Testis (tissue), 3 donors: ENCODE data around the gene SLC39A5. TPM values are rescaled to one million over a fixed set of nuclear protein-coding genes. Genes with fewer than 3 reads are reported as not detected.

ENCODE experiments used
- DNase-seq: peaks from one replicate; pipeline ENCODE4 v3.0.0-alpha.2; 2019
- H3K27ac ChIP-seq, 2 donors: fragments of 200-600 bp; sonication (generic); one replicate each; pipeline ENCODE4 v1.5.1; 2019
- H3K27me3 ChIP-seq: fragments of 200-600 bp; sonication (generic); one replicate; pipeline ENCODE4 v1.5.1; 2019
- H3K36me3 ChIP-seq: fragments of 200-600 bp; sonication (generic); one replicate; pipeline ENCODE4 v1.5.1; 2017; ENCODE audit warnings: low read depth; ENCODE audit errors: missing control alignments
- H3K4me1 ChIP-seq: fragments of 200-600 bp; sonication (generic); one replicate; pipeline ENCODE4 v1.5.1; 2019
- H3K4me3 ChIP-seq, 2 donors: fragments of 200-600 bp; sonication (generic); one replicate each; pipeline ENCODE4 v1.5.1; 2017 to 2019
- H3K9me3 ChIP-seq: fragments of 200-600 bp; sonication (generic); one replicate; pipeline ENCODE4 v1.5.1; 2017
- POLR2A ChIP-seq: fragments of 450-650 bp; IDR thresholded peaks from one replicate; pipeline ENCODE4 v1.6.1; 2017; ENCODE audit warnings: antibody characterized with exemption, mild to moderate bottlenecking, moderate library complexity
- WGBS, 2 donors: methylation state at CpG; one replicate each; pipeline ENCODE4 v1.1.5; 2018; 5-methylcytosine and 5-hydroxymethylcytosine counted together
- intact Hi-C: fragments of 100-400 bp; cut with DNase I; formaldehyde crosslinking; loops from one replicate; pipeline ENCODE4 v1.15.1; 2023; ENCODE audit warnings: low total_unique reads
- polyA plus RNA-seq: library from polyadenylated mRNA; stranded (reverse); fragments of 350-450 nt; fragmentation: Illumina TruSeq; extraction: RNeasy Lipid Tissue Mini Kit (QIAGEN cat#74804); gene quantifications from one replicate; pipeline ENCODE4 v1.2.3, GENCODE V29; 2014; ENCODE audit warnings: low read depth, low replicate concordance; ENCODE audit not compliant: insufficient read depth
- total RNA-seq, 2 donors: library from RNA; depleted of rRNA; stranded (reverse); fragments of >200 nt; gene quantifications; one replicate each; pipeline ENCODE4 v1.2.3, GENCODE V29; 2016
- TF ChIP-seq, protein P1 (sequence below), 3 experiments: fragments of 450-650 bp in 2 of 3; fragments of 200-600 bp in 1 of 3; sonication (generic) in 1 of 3; IDR thresholded peaks; one replicate each; pipeline ENCODE4 v1.5.1; 2016 to 2019; ENCODE audit warnings: antibody characterized with exemption in 3 of 3, mild to moderate bottlenecking in 2 of 3, moderate library complexity in 1 of 3

SLC39A5 gene
- total and polyA plus RNA-seq, 3 donors from 2014 or later = 0.87 to 3.9 TPM; not detected in 1

DNA sequence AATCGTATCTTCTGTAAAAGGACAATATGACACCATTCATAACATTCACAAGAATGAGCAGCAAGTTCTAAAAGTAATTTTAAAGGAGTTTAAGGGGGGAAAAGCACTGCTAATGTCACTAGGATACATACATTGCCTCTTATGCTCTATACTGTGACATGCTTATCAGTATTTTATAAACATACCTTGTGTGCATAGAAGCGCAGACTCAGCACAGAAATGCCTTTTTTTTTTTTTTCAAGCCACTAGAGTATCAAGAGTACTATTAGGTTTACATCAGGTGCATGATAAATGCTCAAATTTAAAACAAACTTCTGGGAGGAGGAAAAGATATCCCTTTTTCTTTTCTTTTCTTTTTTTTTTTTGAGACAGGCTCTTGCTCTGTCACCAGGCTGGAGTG is 27.0 kb upstream of the SLC39A5 start:
- Histone ChIP-seq H3K4me1 (no peaks in the 10 kb centered on the region), H3K27me3 (no peaks in the 10 kb centered on the region), H3K27ac (no peak overlapping the region), H3K4me3 (no peak overlapping the region), H3K36me3 (no peaks in the 10 kb centered on the region), H3K9me3 (no peaks in the 10 kb centered on the region)
- 65 to 69% methylated on average over 2 of the region's 2 CpGs for WGBS, 2 donors
- intact Hi-C loops = no loop called here
- no peak for TF ChIP-seq POLR2A
- TF ChIP-seq, protein P1, sequence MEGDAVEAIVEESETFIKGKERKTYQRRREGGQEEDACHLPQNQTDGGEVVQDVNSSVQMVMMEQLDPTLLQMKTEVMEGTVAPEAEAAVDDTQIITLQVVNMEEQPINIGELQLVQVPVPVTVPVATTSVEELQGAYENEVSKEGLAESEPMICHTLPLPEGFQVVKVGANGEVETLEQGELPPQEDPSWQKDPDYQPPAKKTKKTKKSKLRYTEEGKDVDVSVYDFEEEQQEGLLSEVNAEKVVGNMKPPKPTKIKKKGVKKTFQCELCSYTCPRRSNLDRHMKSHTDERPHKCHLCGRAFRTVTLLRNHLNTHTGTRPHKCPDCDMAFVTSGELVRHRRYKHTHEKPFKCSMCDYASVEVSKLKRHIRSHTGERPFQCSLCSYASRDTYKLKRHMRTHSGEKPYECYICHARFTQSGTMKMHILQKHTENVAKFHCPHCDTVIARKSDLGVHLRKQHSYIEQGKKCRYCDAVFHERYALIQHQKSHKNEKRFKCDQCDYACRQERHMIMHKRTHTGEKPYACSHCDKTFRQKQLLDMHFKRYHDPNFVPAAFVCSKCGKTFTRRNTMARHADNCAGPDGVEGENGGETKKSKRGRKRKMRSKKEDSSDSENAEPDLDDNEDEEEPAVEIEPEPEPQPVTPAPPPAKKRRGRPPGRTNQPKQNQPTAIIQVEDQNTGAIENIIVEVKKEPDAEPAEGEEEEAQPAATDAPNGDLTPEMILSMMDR (IDR thresholded peaks at IDR 0.05) = no peak
- DNase-seq = no peak

DNA sequence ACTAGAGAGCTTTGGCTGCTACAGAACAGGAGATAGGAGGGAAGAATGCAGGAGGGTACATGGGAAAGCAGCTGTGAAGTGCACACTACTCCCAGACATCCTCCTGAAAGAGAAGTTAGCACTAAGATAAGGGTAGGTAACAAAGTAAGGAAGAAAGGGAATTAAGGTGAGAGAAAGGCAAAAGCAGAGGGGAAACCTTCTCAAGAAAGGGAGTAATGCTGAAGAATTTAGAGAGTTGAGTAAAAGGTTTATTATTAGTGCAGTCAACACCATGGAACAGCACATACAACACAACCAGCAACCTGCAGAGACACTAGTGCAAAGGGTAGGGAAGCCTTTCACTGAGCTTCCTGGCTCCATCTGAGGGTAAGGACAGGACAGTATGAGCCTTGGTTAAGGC is 25.6 kb upstream of the SLC39A5 start:
- Histone ChIP-seq H3K4me1 (no peaks in the 10 kb centered on the region), H3K4me3 (no peak overlapping the region), H3K9me3 (no peaks in the 10 kb centered on the region), H3K27ac (no peak overlapping the region), H3K27me3 (no peaks in the 10 kb centered on the region), H3K36me3 (no peaks in the 10 kb centered on the region)
- no peak for TF ChIP-seq POLR2A
- TF ChIP-seq, protein P1 (IDR thresholded peaks at IDR 0.05) = no peak
- no peak for DNase-seq
- intact Hi-C loops = no loop called here

DNA sequence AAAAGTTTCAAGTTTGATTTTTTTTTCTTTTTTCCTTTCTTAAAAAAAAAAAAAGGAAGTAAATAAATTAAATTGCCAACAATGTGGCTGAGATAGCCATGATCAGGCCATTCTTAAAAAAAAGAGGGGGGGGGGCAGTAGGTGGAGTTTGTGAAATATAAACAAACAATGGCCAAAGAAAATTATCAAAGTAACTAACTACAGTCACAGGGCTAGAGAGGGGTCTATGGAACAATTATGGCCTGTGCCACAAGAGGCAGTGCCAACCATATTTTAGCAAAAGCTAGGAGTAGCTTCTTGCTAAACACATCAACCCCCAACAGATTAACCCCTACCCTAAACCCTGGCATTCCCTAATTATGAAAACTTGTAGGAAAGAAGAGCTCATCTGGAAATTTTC is 24.4 kb upstream of the SLC39A5 start:
- intact Hi-C loops = no loop called here

DNA sequence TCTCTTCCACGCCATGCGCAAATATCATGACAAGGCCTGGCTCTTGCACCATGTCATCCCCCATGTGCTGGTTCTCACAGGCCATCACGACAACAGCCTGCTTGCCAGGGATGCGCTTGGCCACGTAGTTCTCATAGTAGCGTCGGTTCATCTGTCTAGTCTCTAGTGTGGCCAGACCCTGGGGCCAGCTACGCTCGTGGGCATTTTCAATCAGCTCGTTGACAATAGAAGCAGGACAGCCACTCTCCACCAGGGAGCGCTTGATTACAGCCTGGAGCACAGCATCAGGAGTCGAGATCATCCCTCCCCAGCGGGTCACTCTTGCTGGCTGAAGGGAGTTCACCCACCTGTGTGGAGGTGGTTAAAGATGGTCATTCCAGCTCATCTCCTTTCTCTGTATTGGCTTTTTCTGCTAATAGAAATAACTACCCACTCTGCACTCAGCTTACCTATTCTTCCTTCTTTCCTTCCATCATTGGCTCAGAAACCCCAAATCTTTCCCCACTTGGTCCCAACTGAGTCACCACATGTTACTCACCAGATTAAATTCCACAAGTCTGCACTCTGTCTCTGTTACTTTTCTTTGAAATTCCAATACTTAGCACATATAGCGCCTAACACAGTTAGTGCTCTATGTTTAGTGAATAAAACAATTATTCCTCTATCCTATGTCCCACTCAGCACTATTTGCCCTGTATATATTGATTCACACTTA is 23.2 kb upstream of the SLC39A5 start:
- H3K27me3 ChIP-seq = no peaks in the 10 kb centered on the region
- H3K4me3 ChIP-seq = no peak overlapping the region
- TF ChIP-seq, protein P1 (IDR thresholded peaks at IDR 0.05) = peak in 2 of 3 experiments; percentile 49 to 51
- TF ChIP-seq POLR2A = no peak
- no peaks in the 10 kb centered on the region for H3K9me3 ChIP-seq
- WGBS, 2 donors = 60 to 62% methylated on average over 12 to 14 of the region's 14 CpGs
- H3K27ac ChIP-seq = no peak overlapping the region
- no peaks in the 10 kb centered on the region for H3K36me3 ChIP-seq
- intact Hi-C loops = no loop called here
- DNase-seq = peak; percentile 77
- no peaks in the 10 kb centered on the region for H3K4me1 ChIP-seq

More for the DNA sequence above, 24.4 kb upstream of the SLC39A5 start:
- TF ChIP-seq, protein P1 (IDR thresholded peaks at IDR 0.05) = no peak
- no peak for TF ChIP-seq POLR2A
- no peaks in the 10 kb centered on the region for H3K27me3 ChIP-seq
- no peak overlapping the region for H3K4me3 ChIP-seq
- H3K4me1 ChIP-seq = no peaks in the 10 kb centered on the region
- H3K36me3 ChIP-seq = no peaks in the 10 kb centered on the region
- no peaks in the 10 kb centered on the region for H3K9me3 ChIP-seq
- no peak for DNase-seq
- H3K27ac ChIP-seq = no peak overlapping the region

DNA sequence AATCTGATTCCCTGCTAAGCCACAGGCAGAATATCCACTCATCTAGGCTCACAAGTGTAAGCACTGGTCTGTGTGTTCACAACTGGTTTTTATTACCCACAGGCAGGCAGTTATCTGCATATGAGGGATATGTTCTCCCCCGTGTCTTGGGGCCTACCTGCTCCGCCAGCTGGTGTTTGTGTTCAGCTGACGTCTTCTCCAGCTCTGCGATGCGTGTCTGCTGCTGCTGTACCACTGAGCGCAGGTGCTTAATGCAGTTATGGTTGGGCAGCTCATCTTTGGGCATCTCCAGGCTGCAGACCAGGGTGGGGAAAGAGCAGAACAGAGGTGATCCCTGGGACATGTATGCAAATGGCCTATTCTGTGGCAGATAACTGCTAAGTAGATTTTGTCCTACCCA is 21.8 kb upstream of the SLC39A5 start:
- no peak for DNase-seq
- WGBS, 2 donors = 79 to 82% methylated on average over 5 to 6 of the region's 6 CpGs
- Histone ChIP-seq H3K4me1 (no peaks in the 10 kb centered on the region), H3K36me3 (no peaks in the 10 kb centered on the region), H3K27me3 (no peaks in the 10 kb centered on the region), H3K4me3 (no peak overlapping the region), H3K27ac (no peak overlapping the region), H3K9me3 (no peaks in the 10 kb centered on the region)
- TF ChIP-seq, protein P1 (IDR thresholded peaks at IDR 0.05) = no peak
- no peak for TF ChIP-seq POLR2A
- intact Hi-C loops = no loop called here
